GM12878 (cell line): Measurements from ENCODE around the gene SLC6A16. TPM values are rescaled to one million over a fixed set of nuclear protein-coding genes. Genes with fewer than 3 reads are reported as not detected.
A peak's percentile ranks its signal among the peaks of the same experiment; 100 is the strongest.

ENCODE experiments used
- ATAC-seq: fragments of 200-7000 bp; cut with Tn5 transposase; 3 replicates; pipeline ENCODE4 v1.9.1; 2020; ENCODE audit warnings: mild to moderate bottlenecking, moderate library complexity
- BruUV-seq: library from RNA; stranded (reverse); fragments of 400-500 nt; replicated peaks from 2 replicates; lab custom pipeline; 2021; lab: Mats Ljungman, UMichigan
- CTCF ChIA-PET: fragments of 300-600 bp; sonication (Branson Sonifier 250); formaldehyde crosslinking; extraction: SDS; loops from one replicate; lab custom pipeline; 2021; ENCODE audit warnings: inconsistent platforms; lab: Yijun Ruan, JAX
- POLR2A ChIA-PET: fragments of 350-600 bp; formaldehyde crosslinking; extraction: SDS; loops from one replicate; lab custom pipeline; 2021; ENCODE audit warnings: inconsistent platforms; lab: Charles Lee
- RAD21 ChIA-PET: fragments of 300-600 bp; sonication (Branson Sonifier 250); formaldehyde crosslinking; loops from one replicate; lab custom pipeline; 2023; ENCODE audit warnings: antibody characterized with exemption; ENCODE audit not compliant: unreplicated experiment; lab: Charles Lee
- SMC1A ChIA-PET: fragments of 300-600 bp; sonication (Branson Sonifier 250); formaldehyde crosslinking; loops from one replicate; lab custom pipeline; 2023; ENCODE audit not compliant: unreplicated experiment, uncharacterized antibody; lab: Charles Lee
- DNase-seq: peaks from one replicate; pipeline ENCODE4 v3.0.0-alpha.2; 2011; ENCODE audit warnings: low read depth, low spot score
- FAIRE-seq: peaks from 3 replicates; lab custom pipeline; 2011; peaks lifted over from hg19 to GRCh38; lab: Jason Lieb, UNC
- H2AFZ ChIP-seq: 2 replicates; pipeline ENCODE4 v1.6.0; 2011; ENCODE audit warnings: low read depth, low read length, control low read depth; ENCODE audit not compliant: control insufficient read depth
- H3K27ac ChIP-seq: 2 replicates; pipeline ENCODE4 v1.5.1; 2011; ENCODE audit warnings: control low read depth; ENCODE audit not compliant: control insufficient read depth, insufficient read depth
- H3K27me3 ChIP-seq, 2 experiments: replicated peaks in 1 of 2; 2 replicates each; pipeline versions ENCODE4 v1.6.0 to v1.6.1; 2011; ENCODE audit warnings: low read length in 1 of 2; ENCODE audit not compliant: control insufficient read depth in 2 of 2, insufficient read depth in 2 of 2
- H3K36me3 ChIP-seq, 2 experiments: 2 replicates each; pipeline ENCODE4 v1.5.1; 2011; ENCODE audit warnings: low read length in 1 of 2; ENCODE audit not compliant: control insufficient read depth in 2 of 2, insufficient read depth in 2 of 2
- H3K4me1 ChIP-seq: 2 replicates; pipeline ENCODE4 v1.6.1; 2011; ENCODE audit warnings: mild to moderate bottlenecking, low read length, moderate library complexity, mixed read lengths; ENCODE audit not compliant: control insufficient read depth, insufficient read depth
- H3K4me2 ChIP-seq: 2 replicates; pipeline ENCODE4 v1.6.0; 2011; ENCODE audit warnings: control low read depth; ENCODE audit not compliant: control insufficient read depth, insufficient read depth
- H3K4me3 ChIP-seq: fragments of 200-600 bp; sonication (generic); 2 replicates; pipeline ENCODE4 v1.5.1; 2016
- H3K79me2 ChIP-seq: 2 replicates; pipeline ENCODE4 v1.6.0; 2011; ENCODE audit warnings: low read length; ENCODE audit not compliant: control insufficient read depth, insufficient read depth
- H3K9ac ChIP-seq: 2 replicates; pipeline ENCODE4 v1.8.0; 2011; ENCODE audit warnings: low read length, control low read depth, mixed read lengths; ENCODE audit not compliant: control insufficient read depth, insufficient read depth
- H3K9me3 ChIP-seq: replicated peaks from 3 replicates; pipeline ENCODE4 v1.5.1; 2011; ENCODE audit warnings: mild to moderate bottlenecking, low read length; ENCODE audit not compliant: control insufficient read depth, insufficient read depth
- H4K20me1 ChIP-seq: 2 replicates; pipeline ENCODE4 v1.6.0; 2011; ENCODE audit not compliant: control insufficient read depth, insufficient read depth
- EGR1 ChIP-seq, 2 experiments: IDR thresholded peaks; 1 replicate in 1 of 2; 2 replicates in 1 of 2; pipeline ENCODE4 v1.6.1; 2011 to 2012; ENCODE audit warnings: low read depth in 2 of 2, low read length in 2 of 2, borderline replicate concordance in 1 of 2, mild to moderate bottlenecking in 1 of 2, moderate library complexity in 1 of 2
- ETV6 ChIP-seq, 2 experiments: fragments of 450-650 bp in 1 of 2; IDR thresholded peaks in 1 of 2; conservative IDR thresholded peaks in 1 of 2; 2 replicates each; pipeline ENCODE4 v1.6.1; 2014; ENCODE audit warnings: antibody characterized with exemption in 1 of 2, borderline replicate concordance in 1 of 2, low read depth in 1 of 2, mild to moderate bottlenecking in 1 of 2, moderate library complexity in 1 of 2
- EZH2 ChIP-seq: IDR thresholded peaks from 2 replicates; pipeline ENCODE4 v1.6.1; 2012; ENCODE audit warnings: low read depth, mild to moderate bottlenecking, control low read depth, inconsistent platforms, low read length, borderline replicate concordance; ENCODE audit not compliant: control insufficient read depth
- IRF4 ChIP-seq: IDR thresholded peaks from 2 replicates; pipeline ENCODE4 v1.6.1; 2011; ENCODE audit warnings: low read depth, low read length
- JUNB ChIP-seq: IDR thresholded peaks from 2 replicates; pipeline ENCODE4 v1.6.1; 2016; ENCODE audit warnings: antibody characterized with exemption, mild to moderate bottlenecking
- KDM1A ChIP-seq: fragments of 200-600 bp; sonication (generic); IDR thresholded peaks from 2 replicates; pipeline ENCODE4 v1.6.1; 2016; ENCODE audit warnings: borderline replicate concordance
- MXI1 ChIP-seq: fragments of 150-350 bp; IDR thresholded peaks from 2 replicates; pipeline ENCODE4 v1.6.1; 2011; ENCODE audit warnings: low read depth, mild to moderate bottlenecking, inconsistent platforms, low read length, improper control_type of control experiment
- PAX8 ChIP-seq: fragments of 450-650 bp; IDR thresholded peaks from 2 replicates; pipeline ENCODE4 v1.6.1; 2017; ENCODE audit warnings: mild to moderate bottlenecking, moderate library complexity
- SMARCA5 ChIP-seq: fragments of 450-650 bp; IDR thresholded peaks from 2 replicates; pipeline ENCODE4 v1.6.1; 2017; ENCODE audit warnings: mild to moderate bottlenecking
- SPI1 ChIP-seq: IDR thresholded peaks from 2 replicates; pipeline ENCODE4 v1.6.1; 2011; ENCODE audit warnings: low read depth, mild to moderate bottlenecking, low read length, moderate library complexity, borderline replicate concordance; ENCODE audit not compliant: insufficient read depth
- SREBF2 ChIP-seq: IDR thresholded peaks from 2 replicates; pipeline ENCODE4 v1.6.1; 2012; ENCODE audit warnings: mild to moderate bottlenecking, low read length
- STAT1 ChIP-seq: fragments of 450-650 bp; conservative IDR thresholded peaks from 2 replicates; pipeline ENCODE4 v1.6.1; 2014; ENCODE audit warnings: antibody characterized with exemption, mild to moderate bottlenecking
- SUZ12 ChIP-seq: fragments of 200-600 bp; sonication (generic); IDR thresholded peaks from one replicate; pipeline ENCODE4 v1.6.1; 2018; ENCODE audit warnings: antibody characterized with exemption, mild to moderate bottlenecking; ENCODE audit not compliant: unreplicated experiment
- WRNIP1 ChIP-seq: IDR thresholded peaks from 2 replicates; pipeline ENCODE4 v1.6.1; 2011; ENCODE audit warnings: low read depth, low read length, improper control_type of control experiment, borderline replicate concordance
- WGBS: methylation state at CpG from one replicate; pipeline ENCODE4 v1.1.6; 2016; ENCODE audit warnings: low lambda C conversion rate; ENCODE audit not compliant: insufficient replicate concordance, insufficient coverage; ENCODE audit errors: missing lambda C conversion rate; 5-methylcytosine and 5-hydroxymethylcytosine counted together
- in situ Hi-C: fragments of 300-500 bp; cut with MboI; formaldehyde crosslinking; loops from 9 replicates; pipeline ENCODE4 v1.14.3; 2018; ENCODE audit warnings: mixed read lengths
- intact Hi-C: fragments of 100-400 bp; cut with micrococcal nuclease; formaldehyde crosslinking; loops from one replicate; pipeline ENCODE4 v1.14.2; 2022; ENCODE audit not compliant: unreplicated experiment
- polyA plus RNA-seq, 11 experiments: library from polyadenylated mRNA; depleted of rRNA in 4 of 11; unstranded in 6 of 11; stranded (reverse) in 5 of 11; fragments of >200 nt; fragmentation: Nextera tagmentation in 4 of 11; fragmentation: Illumina TruSeq in 1 of 11; extraction: Ambion mirVana in 4 of 11; extraction: Trizol in 1 of 11; gene quantifications; 1 replicate in 1 of 11; 2 replicates in 10 of 11; pipeline versions ENCODE4 v1.2.1 to v1.2.3, GENCODE V29; 2011 to 2016; ENCODE audit warnings: inconsistent platforms in 2 of 11, missing spikeins in 2 of 11, low read depth in 1 of 11
- total RNA-seq, 4 experiments: library from RNA; depleted of rRNA in 3 of 4; stranded (reverse); fragments of >200 nt in 3 of 4; fragmentation: Illumina TruSeq in 1 of 4; extraction: Trizol in 1 of 4; gene quantifications; 2 replicates each; pipeline versions ENCODE4 v1.2.1 to v1.2.3, GENCODE V29; 2013 to 2021
- TF ChIP-seq, protein P1 (sequence below): IDR thresholded peaks from 2 replicates; pipeline ENCODE4 v1.6.1; 2011; ENCODE audit warnings: mild to moderate bottlenecking, low read depth, low read length, moderate library complexity; ENCODE audit not compliant: insufficient replicate concordance
- TF ChIP-seq, protein P2 (sequence below): IDR thresholded peaks from 2 replicates; pipeline ENCODE4 v1.6.1; 2012; ENCODE audit warnings: mild to moderate bottlenecking, low read depth, low read length
- TF ChIP-seq, protein P3 (sequence below): fragments of 450-650 bp; IDR thresholded peaks from 2 replicates; pipeline ENCODE4 v1.6.1; 2017; ENCODE audit warnings: low read depth, mild to moderate bottlenecking, moderate library complexity

The SLC6A16 gene
- total and polyA plus RNA-seq, 10 of the 15 experiments (the other 5 are each of a cell fraction or from before 2014, with no cell fraction given), result 0.23 to 3.2 (median 0.54) TPM

DNA sequence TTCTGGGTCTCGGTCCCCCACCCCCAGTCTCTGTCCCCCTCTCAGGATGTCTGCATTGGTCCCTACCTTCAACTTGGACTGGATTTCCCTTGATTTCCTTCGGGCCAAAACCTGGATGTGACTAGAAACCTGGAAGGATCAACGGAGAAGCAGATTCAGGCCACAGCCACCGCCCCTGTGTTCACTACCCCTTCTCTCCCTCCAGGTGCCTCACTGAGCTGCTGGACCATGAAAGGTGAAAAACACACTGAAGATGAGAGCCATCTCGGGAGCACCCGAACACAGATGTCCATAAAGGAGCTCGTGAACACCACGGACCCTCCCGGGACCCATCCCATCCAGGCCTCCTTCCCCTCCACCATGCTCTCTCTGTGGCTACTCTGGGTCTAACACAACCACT is 32.2 kb upstream of the SLC6A16 start:
- in situ Hi-C loops (no loop called here), intact Hi-C loops (no loop called here)
- peak; percentile 29; the same call in 1 of the 3 replicates for ATAC-seq
- Histone ChIP-seq H3K27ac (no peak overlapping the region), H3K79me2 (no peaks in the 10 kb centered on the region), H3K9ac (no peak overlapping the region), H3K27me3 (peaks cover 6 to 8% of the 10 kb centered on the region in 2 experiments; a peak in 3 of 4 replicates), H3K4me2 (no peak overlapping the region), H2AFZ (no peak overlapping the region), H3K4me1 (no peaks in the 10 kb centered on the region; the same call in 1 of the 2 replicates), H4K20me1 (no peaks in the 10 kb centered on the region), H3K4me3 (no peak overlapping the region), H3K36me3 (no peaks in the 10 kb centered on the region), H3K9me3 (no peaks in the 10 kb centered on the region)
- no TSS peak for BruUV-seq
- ChIA-PET SMC1A (no interaction called here), POLR2A (interaction anchor here (1.1 kb wide), 1 partner anchor 8 kb away, joined by 3 read pairs; no protein-coding TSS in a partner anchor), CTCF (interaction anchor here (0.6 kb wide), 1 partner anchor 159 kb away, joined by 3 read pairs; no protein-coding TSS in a partner anchor), RAD21 (no interaction called here)
- WGBS, result 17% methylated on average over 9 of the region's 9 CpGs
- DNase-seq, result no peak
- no peak for FAIRE-seq
- TF ChIP-seq PAX8, result no peak
- no peak for TF ChIP-seq SUZ12
- no peak for TF ChIP-seq KDM1A
- TF ChIP-seq SREBF2, result no peak
- TF ChIP-seq STAT1, result no peak
- TF ChIP-seq, protein P1, sequence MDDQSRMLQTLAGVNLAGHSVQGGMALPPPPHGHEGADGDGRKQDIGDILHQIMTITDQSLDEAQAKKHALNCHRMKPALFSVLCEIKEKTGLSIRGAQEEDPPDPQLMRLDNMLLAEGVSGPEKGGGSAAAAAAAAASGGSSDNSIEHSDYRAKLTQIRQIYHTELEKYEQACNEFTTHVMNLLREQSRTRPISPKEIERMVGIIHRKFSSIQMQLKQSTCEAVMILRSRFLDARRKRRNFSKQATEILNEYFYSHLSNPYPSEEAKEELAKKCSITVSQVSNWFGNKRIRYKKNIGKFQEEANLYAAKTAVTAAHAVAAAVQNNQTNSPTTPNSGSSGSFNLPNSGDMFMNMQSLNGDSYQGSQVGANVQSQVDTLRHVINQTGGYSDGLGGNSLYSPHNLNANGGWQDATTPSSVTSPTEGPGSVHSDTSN, result no peak
- TF ChIP-seq MXI1, result no peak
- no peak for TF ChIP-seq JUNB
- TF ChIP-seq EZH2, result no peak
- TF ChIP-seq SMARCA5, result no peak
- TF ChIP-seq, protein P2, sequence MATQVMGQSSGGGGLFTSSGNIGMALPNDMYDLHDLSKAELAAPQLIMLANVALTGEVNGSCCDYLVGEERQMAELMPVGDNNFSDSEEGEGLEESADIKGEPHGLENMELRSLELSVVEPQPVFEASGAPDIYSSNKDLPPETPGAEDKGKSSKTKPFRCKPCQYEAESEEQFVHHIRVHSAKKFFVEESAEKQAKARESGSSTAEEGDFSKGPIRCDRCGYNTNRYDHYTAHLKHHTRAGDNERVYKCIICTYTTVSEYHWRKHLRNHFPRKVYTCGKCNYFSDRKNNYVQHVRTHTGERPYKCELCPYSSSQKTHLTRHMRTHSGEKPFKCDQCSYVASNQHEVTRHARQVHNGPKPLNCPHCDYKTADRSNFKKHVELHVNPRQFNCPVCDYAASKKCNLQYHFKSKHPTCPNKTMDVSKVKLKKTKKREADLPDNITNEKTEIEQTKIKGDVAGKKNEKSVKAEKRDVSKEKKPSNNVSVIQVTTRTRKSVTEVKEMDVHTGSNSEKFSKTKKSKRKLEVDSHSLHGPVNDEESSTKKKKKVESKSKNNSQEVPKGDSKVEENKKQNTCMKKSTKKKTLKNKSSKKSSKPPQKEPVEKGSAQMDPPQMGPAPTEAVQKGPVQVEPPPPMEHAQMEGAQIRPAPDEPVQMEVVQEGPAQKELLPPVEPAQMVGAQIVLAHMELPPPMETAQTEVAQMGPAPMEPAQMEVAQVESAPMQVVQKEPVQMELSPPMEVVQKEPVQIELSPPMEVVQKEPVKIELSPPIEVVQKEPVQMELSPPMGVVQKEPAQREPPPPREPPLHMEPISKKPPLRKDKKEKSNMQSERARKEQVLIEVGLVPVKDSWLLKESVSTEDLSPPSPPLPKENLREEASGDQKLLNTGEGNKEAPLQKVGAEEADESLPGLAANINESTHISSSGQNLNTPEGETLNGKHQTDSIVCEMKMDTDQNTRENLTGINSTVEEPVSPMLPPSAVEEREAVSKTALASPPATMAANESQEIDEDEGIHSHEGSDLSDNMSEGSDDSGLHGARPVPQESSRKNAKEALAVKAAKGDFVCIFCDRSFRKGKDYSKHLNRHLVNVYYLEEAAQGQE, result no peak
- TF ChIP-seq SPI1, result no peak
- TF ChIP-seq, protein P3, sequence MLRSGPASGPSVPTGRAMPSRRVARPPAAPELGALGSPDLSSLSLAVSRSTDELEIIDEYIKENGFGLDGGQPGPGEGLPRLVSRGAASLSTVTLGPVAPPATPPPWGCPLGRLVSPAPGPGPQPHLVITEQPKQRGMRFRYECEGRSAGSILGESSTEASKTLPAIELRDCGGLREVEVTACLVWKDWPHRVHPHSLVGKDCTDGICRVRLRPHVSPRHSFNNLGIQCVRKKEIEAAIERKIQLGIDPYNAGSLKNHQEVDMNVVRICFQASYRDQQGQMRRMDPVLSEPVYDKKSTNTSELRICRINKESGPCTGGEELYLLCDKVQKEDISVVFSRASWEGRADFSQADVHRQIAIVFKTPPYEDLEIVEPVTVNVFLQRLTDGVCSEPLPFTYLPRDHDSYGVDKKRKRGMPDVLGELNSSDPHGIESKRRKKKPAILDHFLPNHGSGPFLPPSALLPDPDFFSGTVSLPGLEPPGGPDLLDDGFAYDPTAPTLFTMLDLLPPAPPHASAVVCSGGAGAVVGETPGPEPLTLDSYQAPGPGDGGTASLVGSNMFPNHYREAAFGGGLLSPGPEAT, result no peak
- no peak for TF ChIP-seq WRNIP1
- TF ChIP-seq IRF4, result no peak
- TF ChIP-seq EGR1 (IDR thresholded peaks at IDR 0.05; ENCODE audit: borderline replicate concordance in 1 of 2, low read depth in 2 of 2, low read length in 2 of 2), result no peak
- TF ChIP-seq ETV6 (conservative IDR thresholded peaks at IDR 0.05 in 1 of 2, IDR thresholded peaks at IDR 0.05 in 1 of 2; ENCODE audit: borderline replicate concordance in 1 of 2, low read depth in 1 of 2), result no peak
